HPDE6-E6E7 (cell line): ENCODE data around the gene HADH.
"Not testable (repeated sequence)": the region's sequence is repeated elsewhere in the genome, so short reads cannot be mapped to it uniquely, and the experiment has no call there.

Experiments used
- DNase-seq: peaks from one replicate; pipeline ENCODE4 v3.0.0; 2011; ENCODE audit warnings: missing footprints; ENCODE audit errors: extremely low spot score

Gene HADH

GRCh38 chr4:107996949-107997788, 7.5 kb downstream of the HADH start:
- no peak for DNase-seq

GRCh38 chr4:107997794-107998193, 8.1 kb downstream of the HADH start:
- no peak for DNase-seq

GRCh38 chr4:107999932-108000539, 10.3 kb downstream of the HADH start:
- DNase-seq = no peak

DNA sequence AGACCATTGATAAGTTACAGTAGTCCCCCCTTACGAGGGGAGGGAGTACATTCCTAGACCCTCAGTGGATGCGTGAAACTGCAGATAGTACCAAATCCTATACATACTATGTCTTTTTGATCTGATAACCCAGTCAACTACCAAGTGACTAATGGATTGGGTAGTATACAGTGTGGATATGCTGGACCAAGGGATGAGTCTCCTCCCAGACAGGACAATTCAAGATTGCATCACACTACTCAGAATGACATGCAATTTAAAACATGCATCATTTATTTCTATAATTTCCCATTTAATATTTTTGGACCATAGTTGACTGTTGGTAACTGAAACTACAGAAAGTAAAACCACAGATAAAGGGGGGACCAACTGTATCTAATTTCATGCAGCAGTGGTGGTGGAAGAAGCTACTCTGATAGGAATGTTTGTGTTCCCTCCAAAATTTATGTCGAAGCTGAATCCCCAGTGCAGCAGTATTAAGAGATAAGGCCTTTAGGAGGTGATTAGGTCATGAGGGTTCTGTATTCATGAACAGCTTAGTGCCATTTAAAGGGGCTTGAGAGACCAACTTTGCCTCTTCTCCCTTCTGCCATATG, 11.9 kb downstream of the HADH start:
- no peak for DNase-seq

DNA sequence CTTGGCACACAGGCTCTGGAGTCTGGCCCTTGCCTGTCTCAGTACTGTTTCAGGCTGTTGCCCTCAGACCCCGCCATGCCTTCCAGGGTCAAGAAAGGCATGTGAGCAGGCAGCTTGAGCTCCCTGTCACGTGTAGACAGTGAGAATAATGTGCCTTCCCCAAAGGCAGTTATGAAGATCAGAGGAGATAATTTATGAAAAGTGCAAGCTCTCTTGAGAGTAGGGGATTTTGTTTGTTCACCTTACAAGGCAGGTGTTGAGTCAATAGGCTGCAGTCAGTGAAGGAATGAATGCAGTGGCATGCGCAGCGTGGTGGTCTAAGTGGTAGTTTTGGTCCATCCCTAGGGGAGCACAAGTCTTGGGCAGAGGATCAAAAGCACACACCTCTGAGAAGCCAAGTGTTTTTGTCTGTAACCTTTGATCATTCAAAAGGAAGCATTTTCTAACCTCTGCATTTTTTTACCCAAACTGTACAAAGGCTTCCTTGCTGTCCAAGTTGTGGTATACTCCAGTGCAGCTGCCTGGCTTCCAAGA, 14.4 kb downstream of the HADH start:
- DNase-seq = no peak

DNA sequence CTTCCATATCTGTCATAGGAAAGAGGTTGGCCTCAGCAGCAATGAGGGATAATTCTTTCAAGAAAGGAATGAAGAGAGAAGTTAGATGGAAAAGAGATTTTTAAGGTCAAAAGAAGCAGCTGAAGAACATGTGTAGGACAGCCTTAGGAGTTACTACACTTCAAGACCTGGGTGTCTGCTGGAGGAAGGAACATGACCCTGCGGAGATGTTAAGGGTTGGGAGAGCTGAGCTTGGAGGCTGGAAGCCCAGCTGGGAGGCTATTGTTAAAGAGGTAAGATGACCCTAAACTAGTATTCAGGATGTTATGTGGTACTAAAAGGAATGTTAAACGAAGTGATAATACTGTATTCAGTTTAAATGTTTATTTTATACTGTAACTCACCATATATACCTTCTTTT, 15.0 kb downstream of the HADH start:
- no peak for DNase-seq

GRCh38 chr4:108005807-108006206, 16.1 kb downstream of the HADH start:
- DNase-seq = no peak

DNA sequence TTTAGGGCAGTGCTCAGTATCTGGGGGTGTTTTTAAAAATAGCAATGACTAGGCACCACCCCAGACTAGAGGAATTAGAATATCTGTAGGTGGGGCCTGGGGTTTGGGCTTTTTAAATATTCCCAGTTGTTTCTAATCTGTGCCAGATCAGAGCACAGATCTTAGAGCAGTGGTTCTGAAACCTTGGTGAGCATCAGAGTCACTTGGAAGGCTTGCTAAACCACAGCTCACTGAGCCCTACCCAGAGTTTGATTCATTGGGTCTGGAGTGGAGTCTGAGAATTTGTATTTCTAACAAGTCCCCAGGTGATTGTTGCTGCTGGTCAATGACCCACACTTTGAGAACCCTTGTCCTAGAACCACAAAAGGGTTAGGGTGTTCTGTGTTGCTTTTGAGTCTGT, 16.7 kb downstream of the HADH start:
- DNase-seq = no peak

- no peak for DNase-seq
These were observed 18.3 kb downstream of the HADH start for GRCh38 chr4:108007984-108008383.

- peak; percentile 44 for DNase-seq
These were observed 19.0 kb downstream of the HADH start for GRCh38 chr4:108008721-108009120.

GRCh38 chr4:108010167-108010566, 20.5 kb downstream of the HADH start:
- no peak for DNase-seq

DNA sequence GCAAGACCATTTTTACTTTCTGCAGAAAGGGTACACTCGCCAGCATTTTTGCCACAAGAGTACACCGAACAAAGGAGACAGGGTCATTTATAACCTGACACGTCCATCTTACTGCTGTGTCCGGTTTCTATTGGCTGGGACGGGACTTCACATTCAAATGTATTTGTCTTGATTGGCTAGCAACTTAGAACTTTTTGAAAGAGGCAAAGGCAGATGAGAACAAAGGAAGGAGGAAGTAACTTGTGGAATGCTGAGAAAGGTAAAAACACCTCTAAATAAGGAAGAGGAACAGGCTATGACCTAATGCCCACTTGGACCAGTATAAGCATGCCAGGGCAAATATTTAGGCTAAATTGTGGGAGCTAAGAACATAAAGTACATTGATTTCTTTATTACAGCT, 22.7 kb downstream of the HADH start:
- DNase-seq = not testable (repeated sequence)

- no peak for DNase-seq
These were observed 23.6 kb downstream of the HADH start for GRCh38 chr4:108013327-108013726.

DNA sequence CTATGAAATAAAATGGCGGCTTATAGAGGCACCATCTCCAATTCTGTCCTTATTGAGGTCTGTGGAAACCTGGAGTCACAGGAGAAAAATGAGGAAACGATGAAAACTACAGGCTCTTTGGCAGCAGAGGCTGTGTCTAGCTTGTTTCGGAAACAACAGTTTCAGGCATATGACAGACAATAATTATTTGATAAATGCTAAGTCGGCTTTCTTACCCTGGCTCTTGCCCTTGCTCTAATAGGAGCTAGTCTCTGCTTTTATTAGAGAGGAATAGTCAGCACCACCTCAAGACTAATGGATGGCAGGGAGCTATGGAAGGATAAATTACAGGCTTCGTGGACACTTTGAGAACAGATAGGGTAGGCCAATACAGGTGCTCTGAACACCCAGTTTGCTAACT, 24.3 kb downstream of the HADH start:
- no peak for DNase-seq

DNA sequence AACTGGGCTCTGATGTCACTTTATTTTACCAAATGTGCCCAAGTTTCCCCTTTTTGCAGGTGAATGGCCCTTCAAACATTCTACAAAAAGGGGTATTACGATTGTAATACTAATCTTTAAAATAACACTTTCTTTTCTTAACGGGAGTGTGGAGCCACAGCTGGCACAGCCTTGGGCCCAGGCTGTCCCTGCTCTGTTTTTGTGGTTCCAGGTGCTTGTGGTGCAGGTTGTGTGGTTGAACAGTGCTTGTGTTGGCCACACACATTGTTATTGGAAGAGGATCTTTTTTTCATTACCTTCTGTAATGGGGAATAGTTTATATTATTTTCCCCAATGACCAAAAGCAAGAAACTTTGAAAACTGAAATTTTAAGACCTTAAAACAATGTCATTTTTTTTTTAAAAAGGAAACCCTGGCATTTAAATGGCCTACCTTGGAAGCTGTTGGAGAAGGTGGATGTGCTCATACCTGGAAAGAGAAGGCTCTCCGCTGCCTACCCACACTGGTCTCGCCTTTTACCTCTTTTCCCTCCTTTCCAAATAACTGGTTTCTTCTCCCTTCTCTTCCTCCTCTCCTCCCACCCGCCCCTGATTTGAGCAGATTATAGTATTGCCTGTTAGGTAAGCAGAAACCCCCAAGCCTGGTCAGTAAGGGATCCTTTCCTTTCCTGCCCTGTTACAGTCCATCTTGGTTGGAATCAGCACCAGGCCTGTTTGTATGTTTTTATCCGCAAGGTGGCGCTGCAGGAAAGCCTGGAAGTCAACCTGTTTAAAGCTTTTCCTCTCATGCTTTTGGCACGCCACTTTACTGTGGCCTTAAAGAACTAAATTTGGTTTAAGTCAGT, 28.6 kb downstream of the HADH start:
- DNase-seq = peak; percentile 46

DNA sequence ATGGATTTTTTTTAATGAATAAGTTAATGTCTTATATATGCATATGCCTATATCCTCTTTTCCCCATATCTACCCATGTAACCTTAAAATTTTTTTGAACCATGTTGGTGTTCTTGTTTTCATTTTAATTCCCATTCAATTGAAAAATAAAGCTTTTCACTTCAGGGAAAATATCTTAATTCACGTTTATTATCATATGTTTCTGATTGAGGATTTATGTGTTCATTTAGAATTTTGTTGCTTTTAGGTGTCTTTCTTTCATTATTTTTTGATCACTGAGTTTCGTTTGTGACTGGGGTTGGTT, 29.1 kb downstream of the HADH start:
- no peak for DNase-seq

- no peak for DNase-seq
These were observed 34.6 kb downstream of the HADH start for GRCh38 chr4:108024085-108024877.

DNA sequence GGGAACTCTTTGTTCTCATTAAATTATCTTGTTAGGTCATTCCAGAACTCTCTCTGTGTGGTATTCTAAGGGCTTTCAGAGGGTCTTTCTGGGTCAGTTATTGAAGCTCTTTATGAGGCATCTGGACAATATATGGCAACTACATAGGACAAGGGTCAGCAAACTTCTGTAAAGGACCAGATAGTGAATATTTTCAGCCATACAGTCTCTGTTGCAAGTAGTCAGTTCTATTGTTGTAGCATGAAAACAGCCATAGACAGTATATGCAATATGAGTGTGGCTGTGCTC, 35.1 kb downstream of the HADH start:
- DNase-seq = no peak

DNA sequence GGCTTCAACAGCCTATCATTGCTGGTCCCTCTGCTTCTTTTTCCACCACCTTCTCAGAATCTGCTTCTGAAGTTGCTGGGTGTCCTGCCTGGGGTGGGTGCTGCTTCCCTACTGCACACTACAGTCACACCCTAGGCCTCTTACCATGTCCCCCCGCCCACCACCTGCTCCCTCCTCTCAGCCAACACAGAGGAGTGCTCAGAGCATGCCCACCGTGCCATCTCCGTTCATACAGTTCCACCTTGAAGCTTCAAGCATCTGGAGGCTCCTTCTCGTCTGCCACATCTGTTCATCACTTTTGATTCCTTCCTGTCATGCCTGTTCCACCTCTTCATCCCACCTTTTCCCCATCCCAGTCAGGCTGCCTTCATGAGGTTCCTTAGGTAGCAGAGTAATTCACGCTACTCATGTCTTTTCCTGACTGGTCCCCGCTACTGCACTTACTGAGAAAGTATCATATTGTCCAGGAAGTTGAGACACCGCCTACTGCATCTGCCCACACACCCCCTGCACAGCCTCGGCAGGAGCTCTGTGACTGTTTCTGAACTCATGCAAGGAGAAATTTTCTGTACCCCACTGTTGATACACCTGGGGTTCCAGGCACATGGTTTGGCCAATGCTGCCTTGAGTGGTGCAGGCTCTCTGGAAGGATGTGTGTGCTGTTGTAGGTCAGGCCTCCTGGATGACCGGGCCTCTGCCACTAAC, 39.5 kb downstream of the HADH start:
- DNase-seq = no peak

DNA sequence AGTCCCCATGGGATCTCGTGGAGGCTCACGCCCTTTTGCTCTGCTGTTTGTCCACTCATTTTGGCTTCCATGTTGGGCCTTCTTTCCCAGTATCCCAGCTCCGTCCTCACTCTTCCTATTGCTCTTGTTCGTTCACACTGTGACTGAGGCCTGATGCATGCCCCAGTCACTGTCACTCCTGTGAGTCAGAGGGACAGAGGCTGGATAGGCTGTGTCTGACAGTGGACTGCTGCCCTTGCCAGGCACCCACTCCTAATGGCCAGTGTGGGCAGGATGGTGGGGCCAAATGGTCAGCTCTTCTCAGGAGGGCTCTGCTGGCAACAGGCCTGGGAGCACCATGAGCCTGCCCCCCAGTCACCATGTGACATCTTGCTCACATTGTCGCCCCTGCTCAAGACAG, 40.0 kb downstream of the HADH start:
- no peak for DNase-seq

GRCh38 chr4:108030332-108030731, 40.6 kb downstream of the HADH start:
- no peak for DNase-seq
